Common myeloid progenitor, CD34-positive (primary cell): ENCODE measurements around the gene DDX47.

ENCODE experiments used
- CTCF ChIA-PET: fragments of 350-600 bp; sonication (Branson Sonifier 250); formaldehyde crosslinking; loops from one replicate; lab custom pipeline; 2021; ENCODE audit warnings: antibody characterized with exemption; lab: Charles Lee
- POLR2A ChIA-PET: fragments of 350-600 bp; sonication (Branson Sonifier 250); formaldehyde crosslinking; loops from one replicate; lab custom pipeline; 2021; ENCODE audit warnings: antibody characterized with exemption; lab: Charles Lee
- DNase-seq, 3 donors: peaks; one replicate each; pipeline versions ENCODE4 v3.0.0 to v3.0.0-alpha.2; 2013
- H3K27ac ChIP-seq, 2 experiments: 1 replicate in 1 of 2; 2 replicates in 1 of 2; pipeline ENCODE4 v1.7.0; 2013; ENCODE audit warnings: inconsistent platforms in 2 of 2, low read length in 2 of 2, mild to moderate bottlenecking in 2 of 2, low read depth in 1 of 2, moderate library complexity in 1 of 2; ENCODE audit not compliant: severe bottlenecking in 2 of 2, insufficient read depth in 1 of 2, poor library complexity in 1 of 2
- H3K27me3 ChIP-seq, 5 experiments: replicated peaks in 2 of 5; 1 replicate in 3 of 5; 2 replicates in 2 of 5; pipeline versions ENCODE4 v1.6.1 to v1.7.0; 2013; ENCODE audit warnings: low read length in 4 of 5, mild to moderate bottlenecking in 2 of 5, moderate library complexity in 2 of 5, inconsistent platforms in 1 of 5; ENCODE audit not compliant: insufficient read depth in 5 of 5, control insufficient read depth in 4 of 5
- H3K36me3 ChIP-seq, 4 experiments: 1 replicate in 2 of 4; 2 replicates in 2 of 4; pipeline versions ENCODE4 v1.6.1 to v1.7.0; 2013; ENCODE audit warnings: low read length in 3 of 4, control low read depth in 1 of 4, mild to moderate bottlenecking in 1 of 4; ENCODE audit not compliant: control insufficient read depth in 4 of 4, insufficient read depth in 4 of 4
- H3K4me1 ChIP-seq, 4 experiments: 1 replicate in 3 of 4; 2 replicates in 1 of 4; pipeline versions ENCODE4 v1.6.1 to v1.7.1; 2013; ENCODE audit warnings: low read length in 3 of 4, mild to moderate bottlenecking in 3 of 4, control low read depth in 1 of 4, inconsistent platforms in 1 of 4, moderate library complexity in 1 of 4; ENCODE audit not compliant: control insufficient read depth in 4 of 4, insufficient read depth in 4 of 4; ENCODE audit errors: control extremely low read depth in 1 of 4
- H3K4me3 ChIP-seq, 7 experiments: 1 replicate in 4 of 7; 2 replicates in 3 of 7; pipeline versions ENCODE4 v1.5.1 to v1.7.0; 2013; ENCODE audit warnings: mild to moderate bottlenecking in 7 of 7, low read length in 6 of 7, moderate library complexity in 6 of 7, inconsistent platforms in 2 of 7, low read depth in 2 of 7, control low read depth in 1 of 7; ENCODE audit not compliant: insufficient read depth in 4 of 7, control insufficient read depth in 1 of 7; ENCODE audit errors: extremely low read depth in 1 of 7
- H3K9me3 ChIP-seq, 5 experiments: 1 replicate in 4 of 5; 2 replicates in 1 of 5; pipeline versions ENCODE4 v1.6.1 to v1.7.1; 2013; ENCODE audit warnings: low read length in 4 of 5, mild to moderate bottlenecking in 2 of 5, inconsistent platforms in 1 of 5, low read depth in 1 of 5, moderate library complexity in 1 of 5; ENCODE audit not compliant: control insufficient read depth in 4 of 5, insufficient read depth in 2 of 5; ENCODE audit errors: control extremely low read depth in 1 of 5
- WGBS: methylation state at CpG from one replicate; pipeline ENCODE4 v1.1.5; 2013; ENCODE audit not compliant: insufficient coverage; 5-methylcytosine and 5-hydroxymethylcytosine counted together

Gene DDX47

DNA sequence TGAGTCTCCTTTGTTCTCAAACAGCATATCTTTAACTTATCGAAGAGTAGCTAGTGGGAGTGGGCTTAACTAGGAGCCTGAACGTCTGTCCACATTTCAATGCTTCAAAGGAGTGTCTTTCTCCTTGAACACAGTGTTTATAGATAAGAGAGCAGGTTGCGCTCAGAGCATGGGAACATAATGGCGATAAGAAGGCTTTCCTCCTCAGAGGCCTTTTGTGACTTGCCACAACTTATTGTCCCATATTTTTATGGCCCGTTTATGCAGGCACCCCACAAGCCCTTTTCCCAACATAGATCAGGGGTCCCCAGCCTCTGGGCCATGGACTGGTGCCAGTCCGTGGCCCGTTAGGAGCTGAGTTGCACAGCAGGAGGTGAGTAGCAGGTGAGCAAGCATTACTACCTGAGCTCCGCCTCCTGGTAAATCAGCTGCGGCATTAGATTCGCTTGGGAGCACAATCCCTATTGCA is 2.6 kb upstream of the DDX47 start:
- 93% methylated on average over 10 of the region's 10 CpGs for WGBS

DNA sequence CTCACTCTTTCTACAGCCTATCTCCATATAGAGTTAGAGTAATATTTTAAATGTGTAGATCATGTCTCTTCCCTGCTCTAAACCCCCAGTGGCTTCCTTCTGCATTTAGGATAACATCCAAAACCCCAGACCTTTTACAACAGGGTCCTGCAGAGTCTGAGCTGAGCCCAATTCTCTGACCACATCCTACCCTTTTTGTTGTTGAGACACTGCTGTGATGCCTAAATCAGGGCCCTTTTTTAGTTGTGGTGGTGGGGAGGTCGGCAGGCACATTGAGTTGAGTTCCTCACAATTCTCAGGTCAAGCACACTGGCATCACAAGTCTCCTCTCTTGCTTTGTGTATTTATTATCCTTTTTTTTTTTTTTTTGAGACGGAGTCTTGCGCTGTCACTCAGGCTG is 1.8 kb upstream of the DDX47 start:
- Histone ChIP-seq H3K9me3 (no peaks in the 10 kb centered on the region), H3K27ac (no peak overlapping the region), H3K36me3 (peaks cover 0 to 9% (median under 1%) of the 10 kb centered on the region in 4 experiments), H3K4me3 (no peak overlapping the region), H3K27me3 (no peaks in the 10 kb centered on the region), H3K4me1 (peaks cover 10 to 27% (median 23%) of the 10 kb centered on the region in 4 experiments)
- ChIA-PET POLR2A (no interaction called here), CTCF (interaction anchor here (1.0 to 1.1 kb wide), 2 partner anchors 22 to 24 kb away, joined by 3 to 6 read pairs; no protein-coding TSS in a partner anchor)
- WGBS, result no CpG with 5 or more reads among the region's 3 CpGs
- DNase-seq, result no peak

More for the DNA sequence above, 2.6 kb upstream of the DDX47 start:
- Histone ChIP-seq H3K27ac (no peak overlapping the region), H3K4me1 (peaks cover 10 to 27% (median 23%) of the 10 kb centered on the region in 4 experiments), H3K27me3 (no peaks in the 10 kb centered on the region), H3K9me3 (no peaks in the 10 kb centered on the region), H3K4me3 (no peak overlapping the region), H3K36me3 (peaks cover 0 to 3% (median 0%) of the 10 kb centered on the region in 4 experiments)
- CTCF ChIA-PET, result interaction anchor here (1.0 to 1.1 kb wide), 2 partner anchors 21 to 23 kb away, joined by 3 to 6 read pairs; no protein-coding TSS in a partner anchor
- POLR2A ChIA-PET, result no interaction called here
- no peak for DNase-seq

DNA sequence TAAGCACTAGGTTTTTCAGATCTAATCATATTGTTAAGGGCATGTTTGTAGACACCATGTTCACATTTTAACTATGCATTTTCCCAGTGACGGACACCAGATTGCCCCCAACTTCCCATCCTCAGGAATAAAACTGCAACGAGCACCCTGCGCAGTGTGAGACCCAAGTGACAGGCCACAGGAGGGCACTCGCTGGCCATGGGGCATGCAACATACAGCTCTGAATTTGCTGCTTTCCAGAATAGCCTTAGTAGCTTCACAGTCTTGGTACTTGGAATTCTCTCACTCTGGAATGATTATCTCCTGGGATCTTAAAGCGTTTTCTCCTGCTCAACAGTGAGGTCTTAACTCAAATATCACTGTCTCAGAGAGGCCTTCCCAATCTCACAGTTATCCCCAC is 972 bp upstream of the DDX47 start:
- 97% methylated on average over 4 of the region's 5 CpGs for WGBS
- POLR2A ChIA-PET, result interaction anchor here (0.9 to 1.2 kb wide), 2 partner anchors 9 to 24 kb away, joined by 3 read pairs; no protein-coding TSS in a partner anchor
- H3K4me1 ChIP-seq, result peaks cover 10 to 27% (median 23%) of the 10 kb centered on the region in 4 experiments

DNA sequence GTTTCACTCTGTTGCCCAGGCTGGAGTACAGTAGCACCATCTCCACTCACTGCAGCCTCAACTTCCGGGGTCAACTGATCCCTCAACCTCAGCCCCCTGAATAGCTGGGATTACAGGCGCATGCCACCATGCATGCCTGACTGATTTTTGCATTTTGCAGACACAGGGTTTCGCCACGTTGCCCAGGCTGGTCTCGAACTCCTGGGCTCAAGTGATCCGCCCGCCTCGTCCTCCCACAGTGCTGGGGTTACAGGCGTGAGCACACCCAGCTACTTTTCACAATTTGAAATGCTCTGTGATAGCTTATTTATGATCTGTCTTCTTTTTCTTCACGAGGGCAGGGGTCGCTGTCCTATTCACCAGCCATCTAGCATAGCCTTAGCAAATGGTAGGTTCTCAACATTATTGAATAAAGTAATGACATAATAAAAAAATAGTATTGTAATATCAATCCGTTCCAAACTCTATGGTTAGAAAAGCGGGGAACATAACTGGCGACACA is 477 bp upstream of the DDX47 start:
- 80% methylated on average over 12 of the region's 14 CpGs for WGBS
- H3K9me3 ChIP-seq, result no peaks in the 10 kb centered on the region
- POLR2A ChIA-PET, result interaction anchor here (0.9 to 1.2 kb wide), 2 partner anchors 9 to 24 kb away, joined by 3 read pairs; no protein-coding TSS in a partner anchor
- peak overlapping the region in 1 of 2 experiments; percentile 97 for H3K27ac ChIP-seq
- no peaks in the 10 kb centered on the region for H3K27me3 ChIP-seq
- H3K36me3 ChIP-seq, result peaks cover 2 to 19% (median 4%) of the 10 kb centered on the region in 4 experiments
- peaks cover 10 to 27% (median 23%) of the 10 kb centered on the region in 4 experiments for H3K4me1 ChIP-seq
- no peak for DNase-seq
- CTCF ChIA-PET, result interaction anchor here (0.6 to 1.3 kb wide), 4 partner anchors 9 to 26 kb away, joined by 3 to 5 read pairs (median 4); no protein-coding TSS in a partner anchor
- H3K4me3 ChIP-seq, result peak overlapping the region in 4 of 7 experiments; percentile 88 to 99 (median 92)

More for the DNA sequence above, 972 bp upstream of the DDX47 start:
- Histone ChIP-seq H3K4me3 (no peak overlapping the region), H3K27me3 (no peaks in the 10 kb centered on the region), H3K36me3 (peaks cover 2 to 15% (median 4%) of the 10 kb centered on the region in 4 experiments), H3K27ac (no peak overlapping the region), H3K9me3 (no peaks in the 10 kb centered on the region)
- CTCF ChIA-PET, result interaction anchor here (0.6 to 1.3 kb wide), 5 partner anchors 9 to 26 kb away, joined by 3 to 5 read pairs (median 3); no protein-coding TSS in a partner anchor
- DNase-seq, result no peak

DNA sequence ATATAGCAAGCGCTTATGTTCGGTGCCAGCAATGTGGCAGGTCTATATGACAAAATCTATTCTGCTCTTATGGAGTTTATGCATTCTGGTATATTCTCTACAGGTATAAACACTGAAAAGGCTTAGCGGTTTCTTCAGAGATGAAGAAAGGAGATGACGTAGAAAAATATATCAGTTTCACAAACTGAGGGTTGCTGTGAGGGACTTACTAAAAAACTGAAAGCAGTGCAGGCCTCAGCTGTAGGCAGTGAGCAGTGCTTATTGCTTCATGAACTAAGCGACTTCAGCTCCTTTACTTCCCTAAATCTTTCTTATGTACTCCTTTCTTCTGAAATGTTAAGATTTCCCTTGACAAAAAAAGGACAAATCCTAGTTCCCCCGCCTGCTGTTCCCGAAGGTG is 4.5 kb downstream of the DDX47 start:
- 96% methylated on average over 5 of the region's 7 CpGs for WGBS
- no peak overlapping the region for H3K4me3 ChIP-seq
- no peak for DNase-seq
- peaks cover 12 to 55% (median 18%) of the 10 kb centered on the region in 4 experiments for H3K36me3 ChIP-seq
- CTCF ChIA-PET, result interaction anchor here (0.8 to 1.4 kb wide), 2 partner anchors 28 to 397 kb away, joined by 3 to 4 read pairs; no protein-coding TSS in a partner anchor
- H3K27me3 ChIP-seq, result no peaks in the 10 kb centered on the region
- no peaks in the 10 kb centered on the region for H3K9me3 ChIP-seq
- peaks cover 8 to 12% (median 10%) of the 10 kb centered on the region in 4 experiments for H3K4me1 ChIP-seq
- POLR2A ChIA-PET, result no interaction called here
- H3K27ac ChIP-seq, result no peak overlapping the region

DNA sequence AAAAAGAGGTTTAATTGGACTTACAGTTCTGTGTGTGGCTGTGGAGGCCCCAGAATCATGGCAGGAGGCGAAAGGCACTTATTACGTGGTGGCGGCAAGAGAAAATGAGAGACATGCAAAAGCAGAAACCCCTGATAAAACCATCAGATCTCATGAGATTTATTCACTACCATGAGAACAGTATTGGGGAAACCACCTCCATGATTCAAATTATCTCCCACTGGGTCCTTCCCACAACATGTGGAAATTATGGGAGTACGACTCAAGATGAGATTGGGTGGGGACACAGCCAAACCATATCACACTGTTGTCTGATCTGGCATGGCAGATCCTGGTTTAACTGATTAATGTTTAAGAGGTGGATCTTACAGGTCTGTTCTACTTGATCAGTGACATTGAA is 5.6 kb downstream of the DDX47 start:
- WGBS, result 100% methylated on average over 1 of the region's 4 CpGs
- no peak for DNase-seq
- Histone ChIP-seq H3K27me3 (no peaks in the 10 kb centered on the region), H3K27ac (no peak overlapping the region), H3K9me3 (no peaks in the 10 kb centered on the region), H3K36me3 (peaks cover 18 to 66% (median 25%) of the 10 kb centered on the region in 4 experiments), H3K4me1 (peaks cover 6 to 8% (median 8%) of the 10 kb centered on the region in 4 experiments), H3K4me3 (no peak overlapping the region)
- ChIA-PET POLR2A (interaction anchor here (0.5 kb wide), 1 partner anchor 38 kb away, joined by 4 read pairs; no protein-coding TSS in a partner anchor), CTCF (interaction anchor here (0.7 kb wide), 1 partner anchor 394 kb away, joined by 4 read pairs; no protein-coding TSS in a partner anchor)
